Measurements from ENCODE around the gene FAM186B. TPM values are rescaled to one million over a fixed set of nuclear protein-coding genes. Genes with fewer than 3 reads are reported as not detected.

Gene FAM186B
- total RNA-seq, 1 experiment from 2014 or later = 0.42 TPM

DNA sequence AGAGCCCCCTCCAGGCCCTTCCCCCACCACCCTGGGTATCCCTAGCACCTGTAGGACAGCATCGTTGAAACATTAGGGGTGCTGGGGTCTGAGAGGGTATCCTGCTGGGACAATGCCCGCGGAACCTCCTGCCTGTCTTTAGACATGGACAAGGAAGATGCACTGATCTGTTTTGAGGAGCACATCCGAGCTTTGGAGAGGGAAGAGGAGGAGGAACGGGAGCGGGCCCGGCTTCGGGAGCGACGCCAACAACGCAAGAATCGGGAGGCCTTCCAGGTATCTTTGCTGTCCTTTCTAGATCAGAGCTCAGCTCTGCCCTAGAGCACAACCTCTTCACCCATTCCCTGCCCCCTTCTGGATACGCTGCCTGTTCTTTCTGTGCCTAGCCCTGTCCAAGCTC is 31.1 kb upstream of the FAM186B start:
- no peaks in the 10 kb centered on the region for H3K4me1 ChIP-seq (ENCODE audit: control insufficient read depth in 1 of 2, insufficient read depth in 2 of 2, low read length in 2 of 2)
- no peak overlapping the region for H3K9ac ChIP-seq (ENCODE audit: low read length)
- BruUV-seq (replicated peaks) = no TSS peak
- H4K20me1 ChIP-seq (ENCODE audit: insufficient read depth) = no peaks in the 10 kb centered on the region
- DNase-seq (ENCODE audit: low read depth, low spot score) (no peak), ATAC-seq (no peak)
- ChIA-PET RAD21 (ENCODE audit: low non-redundant PET in 1 of 2, low total read pairs in 2 of 2, uncharacterized antibody in 2 of 2, unreplicated experiment in 2 of 2) (no interaction called here), CTCF (interaction anchor here (0.9 to 1.4 kb wide), 3 partner anchors 9 to 278 kb away, joined by 3 to 8 read pairs (median 3); no protein-coding TSS in a partner anchor), POLR2A (interaction anchor here (1.1 to 3.0 kb wide), 2 partner anchors 12 to 105 kb away, joined by 4 to 10 read pairs; partner anchors contain the start of gene TMBIM6)
- intact Hi-C loops (cut with micrococcal nuclease) = no loop called here
- H3K9me2 ChIP-seq (ENCODE audit: insufficient read depth) = no peaks in the 10 kb centered on the region
- H3K79me2 ChIP-seq (ENCODE audit: insufficient read depth, low read length) = no peaks in the 10 kb centered on the region
- H3K4me3 ChIP-seq (replicated peaks in 1 of 2; ENCODE audit: low read depth in 1 of 2, low read length in 2 of 2) = no peak overlapping the region
- H2AFZ ChIP-seq (ENCODE audit: low read depth, low read length, poor library complexity, severe bottlenecking) = no peak overlapping the region
- H3K4me2 ChIP-seq (ENCODE audit: low read length) = no peak overlapping the region
- H3K36me3 ChIP-seq (ENCODE audit: control insufficient read depth in 1 of 2, insufficient read depth in 2 of 2, low read length in 2 of 2) = 0 out of 4 replicates have a peak, but pooled peaks cover 0 to 3% of the 10 kb centered on the region in 2 experiments
- H3K9me3 ChIP-seq (ENCODE audit: control insufficient read depth in 1 of 2, insufficient read depth in 1 of 2, low read depth in 1 of 2, low read length in 2 of 2) = no peaks in the 10 kb centered on the region
- H3K27me3 ChIP-seq (ENCODE audit: insufficient read depth, low read length) = no peaks in the 10 kb centered on the region
- no peak overlapping the region for H3K27ac ChIP-seq (ENCODE audit: low read depth, low read length)
- TF ChIP-seq, protein P1, sequence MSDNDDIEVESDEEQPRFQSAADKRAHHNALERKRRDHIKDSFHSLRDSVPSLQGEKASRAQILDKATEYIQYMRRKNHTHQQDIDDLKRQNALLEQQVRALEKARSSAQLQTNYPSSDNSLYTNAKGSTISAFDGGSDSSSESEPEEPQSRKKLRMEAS (IDR thresholded peaks at IDR 0.05) = no peak
- no peak for TF ChIP-seq CTCF (IDR thresholded peaks at IDR 0.05 in 2 of 3, conservative IDR thresholded peaks at IDR 0.05 in 1 of 3; ENCODE audit: borderline replicate concordance in 1 of 3, insufficient read depth in 1 of 3, low read depth in 2 of 3, low read length in 2 of 3)
- TF ChIP-seq YY1 (IDR thresholded peaks at IDR 0.05; ENCODE audit: extremely low read depth, insufficient replicate concordance, low read depth, low read length) = no peak
- no peak for TF ChIP-seq POLR2AphosphoS5 (IDR thresholded peaks at IDR 0.05; ENCODE audit: low read depth, low read length)
- TF ChIP-seq EZH2 (IDR thresholded peaks at IDR 0.05) = no peak
- TF ChIP-seq JUND (IDR thresholded peaks at IDR 0.05) = no peak
- no peak for TF ChIP-seq SIN3A (IDR thresholded peaks at IDR 0.05; ENCODE audit: low read depth)
- TF ChIP-seq ZFX (IDR thresholded peaks at IDR 0.05) = no peak
- no peak for TF ChIP-seq ZBTB33 (IDR thresholded peaks at IDR 0.05; ENCODE audit: extremely low read depth, insufficient replicate concordance, low read length)
- no peak for TF ChIP-seq SRF (IDR thresholded peaks at IDR 0.05; ENCODE audit: low read depth)
- TF ChIP-seq EGR1 (IDR thresholded peaks at IDR 0.05; ENCODE audit: low read depth) = no peak
- TF ChIP-seq EZH2phosphoT487 (IDR thresholded peaks at IDR 0.05; ENCODE audit: borderline replicate concordance) = no peak
- TF ChIP-seq, protein P2, sequence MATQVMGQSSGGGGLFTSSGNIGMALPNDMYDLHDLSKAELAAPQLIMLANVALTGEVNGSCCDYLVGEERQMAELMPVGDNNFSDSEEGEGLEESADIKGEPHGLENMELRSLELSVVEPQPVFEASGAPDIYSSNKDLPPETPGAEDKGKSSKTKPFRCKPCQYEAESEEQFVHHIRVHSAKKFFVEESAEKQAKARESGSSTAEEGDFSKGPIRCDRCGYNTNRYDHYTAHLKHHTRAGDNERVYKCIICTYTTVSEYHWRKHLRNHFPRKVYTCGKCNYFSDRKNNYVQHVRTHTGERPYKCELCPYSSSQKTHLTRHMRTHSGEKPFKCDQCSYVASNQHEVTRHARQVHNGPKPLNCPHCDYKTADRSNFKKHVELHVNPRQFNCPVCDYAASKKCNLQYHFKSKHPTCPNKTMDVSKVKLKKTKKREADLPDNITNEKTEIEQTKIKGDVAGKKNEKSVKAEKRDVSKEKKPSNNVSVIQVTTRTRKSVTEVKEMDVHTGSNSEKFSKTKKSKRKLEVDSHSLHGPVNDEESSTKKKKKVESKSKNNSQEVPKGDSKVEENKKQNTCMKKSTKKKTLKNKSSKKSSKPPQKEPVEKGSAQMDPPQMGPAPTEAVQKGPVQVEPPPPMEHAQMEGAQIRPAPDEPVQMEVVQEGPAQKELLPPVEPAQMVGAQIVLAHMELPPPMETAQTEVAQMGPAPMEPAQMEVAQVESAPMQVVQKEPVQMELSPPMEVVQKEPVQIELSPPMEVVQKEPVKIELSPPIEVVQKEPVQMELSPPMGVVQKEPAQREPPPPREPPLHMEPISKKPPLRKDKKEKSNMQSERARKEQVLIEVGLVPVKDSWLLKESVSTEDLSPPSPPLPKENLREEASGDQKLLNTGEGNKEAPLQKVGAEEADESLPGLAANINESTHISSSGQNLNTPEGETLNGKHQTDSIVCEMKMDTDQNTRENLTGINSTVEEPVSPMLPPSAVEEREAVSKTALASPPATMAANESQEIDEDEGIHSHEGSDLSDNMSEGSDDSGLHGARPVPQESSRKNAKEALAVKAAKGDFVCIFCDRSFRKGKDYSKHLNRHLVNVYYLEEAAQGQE (IDR thresholded peaks at IDR 0.05; ENCODE audit: low read depth) = no peak
- no peak for TF ChIP-seq POLR2A (IDR thresholded peaks at IDR 0.05; ENCODE audit: borderline replicate concordance, extremely low read depth, insufficient read depth, insufficient read length)
- no peak for TF ChIP-seq ZNF274 (IDR thresholded peaks at IDR 0.05; ENCODE audit: low read depth, low read length)
- no peak for TF ChIP-seq CEBPB (IDR thresholded peaks at IDR 0.05; ENCODE audit: low read depth)
